BLaER1 treated with 17β-estradiol and CSF1 and Interleukin-3, amounts not matched to agents 10 nM and 100 nM (cell line): Measurements from ENCODE around the gene ERICH6.

Experiments used
- H3K27ac ChIP-seq, 11 experiments: shearing (Covaris generic); formaldehyde crosslinking; 2 replicates each; pipeline ENCODE4 v1.8.1; 2022
- H3K27me3 ChIP-seq, 11 experiments: shearing (Covaris generic); formaldehyde crosslinking; 2 replicates each; pipeline ENCODE4 v1.8.1; 2022
- H3K36me3 ChIP-seq, 11 experiments: shearing (Covaris generic); formaldehyde crosslinking; 2 replicates each; pipeline ENCODE4 v1.8.1; 2022
- H3K4me1 ChIP-seq, 10 experiments: shearing (Covaris generic); formaldehyde crosslinking; 2 replicates each; pipeline ENCODE4 v1.8.1; 2022
- H3K4me2 ChIP-seq, 11 experiments: shearing (Covaris generic); formaldehyde crosslinking; 2 replicates each; pipeline ENCODE4 v1.8.1; 2022
- H3K4me3 ChIP-seq, 10 experiments: shearing (Covaris generic); formaldehyde crosslinking; 2 replicates each; pipeline ENCODE4 v1.8.1; 2022
- H3K9ac ChIP-seq, 11 experiments: shearing (Covaris generic); formaldehyde crosslinking; 2 replicates each; pipeline ENCODE4 v1.8.1; 2022
- H3K9me3 ChIP-seq, 11 experiments: shearing (Covaris generic); formaldehyde crosslinking; replicated peaks in 1 of 11; 2 replicates each; pipeline ENCODE4 v1.8.1; 2022
- H4K20me1 ChIP-seq, 11 experiments: shearing (Covaris generic); formaldehyde crosslinking; 2 replicates each; pipeline ENCODE4 v1.8.1; 2022
- Cebpa-rat ChIP-seq, 11 experiments: shearing (Covaris generic); IDR thresholded peaks; 2 replicates each; pipeline ENCODE4 v1.8.1; 2022

ERICH6 gene

DNA sequence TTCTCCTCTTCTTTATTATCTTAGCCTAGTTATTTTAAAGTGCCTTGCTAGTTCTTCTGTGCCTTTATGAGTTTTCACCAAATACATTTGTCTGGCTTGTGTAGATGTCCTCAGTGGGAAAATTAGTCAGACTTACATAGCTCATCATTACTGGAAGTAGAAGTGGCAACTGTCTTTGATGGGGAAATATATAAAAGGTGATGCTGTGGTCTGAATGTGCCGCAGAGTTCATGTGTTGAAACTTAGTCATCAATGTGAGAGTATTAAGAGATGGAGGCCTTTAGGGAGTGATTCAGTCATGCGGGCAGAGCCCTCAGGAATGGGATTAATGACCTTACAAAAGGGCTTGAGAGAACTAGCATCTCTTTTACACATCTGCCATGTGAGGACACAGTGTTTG is 6.4 kb upstream of the ERICH6 start:
- no peak overlapping the region for H3K4me2 ChIP-seq
- H4K20me1 ChIP-seq, result no peaks in the 10 kb centered on the region
- no peak overlapping the region for H3K27ac ChIP-seq
- peaks cover 11 to 47% (median 42%) of the 10 kb centered on the region in 11 experiments; a peak in 21 of 22 replicates for H3K36me3 ChIP-seq
- no peak overlapping the region for H3K9ac ChIP-seq
- peaks cover 11 to 52% (median 27%) of the 10 kb centered on the region in 11 experiments; a peak in 20 of 22 replicates for H3K9me3 ChIP-seq
- no peaks in the 10 kb centered on the region for H3K27me3 ChIP-seq
- peaks cover 9 to 13% (median 9%) of the 10 kb centered on the region in 10 experiments; a peak in 18 of 20 replicates for H3K4me1 ChIP-seq
- no peak overlapping the region for H3K4me3 ChIP-seq
- no peak for TF ChIP-seq Cebpa-rat (IDR thresholded peaks at IDR 0.05)

DNA sequence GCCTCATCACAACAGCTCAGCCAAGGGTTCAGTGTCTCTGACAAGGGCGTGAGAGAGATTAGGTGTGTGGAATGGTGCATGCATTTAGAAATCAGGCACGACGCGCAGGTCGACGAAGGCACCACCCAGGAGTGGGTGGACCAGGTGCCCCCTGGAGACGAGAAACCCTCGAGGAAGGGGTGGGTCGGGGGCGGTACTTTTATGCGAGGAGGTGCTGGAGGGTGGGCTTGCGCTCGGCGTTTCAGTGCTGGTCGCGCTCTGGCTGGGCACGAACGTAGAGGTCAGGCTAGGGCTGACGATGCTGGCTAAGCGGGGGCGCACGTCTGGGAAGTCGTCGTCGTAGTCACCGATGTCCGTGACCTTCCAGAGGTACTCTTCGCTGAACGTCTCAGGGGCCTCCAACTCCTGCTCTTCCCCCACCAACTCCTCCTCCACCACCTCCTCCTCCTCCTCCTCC is 393 bp downstream of the ERICH6 start:
- Histone ChIP-seq H3K9me3 (peaks cover 5 to 14% (median 10%) of the 10 kb centered on the region in 11 experiments; a peak in 18 of 22 replicates), H3K27me3 (no peaks in the 10 kb centered on the region), H3K9ac (peak overlapping the region; percentile 79 to 93 (median 85)), H4K20me1 (no peaks in the 10 kb centered on the region), H3K27ac (peak overlapping the region; percentile 75 to 95 (median 84); a peak in 21 of 22 replicates), H3K36me3 (peaks cover 4 to 12% (median 7%) of the 10 kb centered on the region in 11 experiments; a peak in 16 of 22 replicates), H3K4me2 (peak overlapping the region; percentile 78 to 94 (median 90)), H3K4me3 (peak overlapping the region; percentile 61 to 74 (median 67)), H3K4me1 (peaks cover 22 to 40% (median 25%) of the 10 kb centered on the region in 10 experiments)
- TF ChIP-seq Cebpa-rat (IDR thresholded peaks at IDR 0.05), result no peak

DNA sequence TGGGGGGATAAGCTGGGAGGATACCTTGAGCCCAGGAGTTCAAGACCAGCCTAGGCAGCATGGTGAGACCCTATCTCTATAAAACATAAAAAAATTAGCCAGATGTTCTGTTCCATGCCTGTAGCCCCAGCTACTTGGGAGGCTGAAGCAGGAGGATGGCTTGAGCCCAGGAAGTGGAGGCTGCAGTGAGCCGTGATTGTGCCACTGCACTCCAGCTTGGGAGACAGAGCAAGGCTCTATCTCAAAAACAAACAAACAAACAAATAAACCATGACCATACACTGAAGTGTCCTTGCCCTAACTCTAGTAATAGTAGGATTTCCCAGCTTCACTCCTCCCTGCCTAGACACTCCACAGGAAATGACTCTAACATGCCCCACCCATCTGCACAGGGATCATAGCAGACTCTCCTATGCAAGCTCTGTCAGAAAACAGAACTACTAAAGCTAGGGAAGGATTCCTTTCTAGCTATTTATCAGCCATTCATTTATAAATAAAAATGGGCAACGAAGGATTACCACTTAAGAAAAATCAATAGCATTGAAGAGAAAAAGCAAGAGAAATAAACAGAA is 4.6 kb downstream of the ERICH6 start:
- no peaks in the 10 kb centered on the region for H3K36me3 ChIP-seq
- peaks cover under 1 to 19% (median 6%) of the 10 kb centered on the region in 10 experiments; a peak in 14 of 20 replicates for H3K4me1 ChIP-seq
- H3K4me2 ChIP-seq, result peak overlapping the region in 4 of 11 experiments; percentile 14 to 52 (median 21); a peak in 7 of 22 replicates
- H3K9me3 ChIP-seq, result peaks cover 4 to 13% (median 11%) of the 10 kb centered on the region in 11 experiments; a peak in 12 of 22 replicates
- TF ChIP-seq Cebpa-rat (IDR thresholded peaks at IDR 0.05), result no peak
- H3K4me3 ChIP-seq, result no peak overlapping the region
- no peaks in the 10 kb centered on the region for H3K27me3 ChIP-seq
- H3K27ac ChIP-seq, result no peak overlapping the region
- H3K9ac ChIP-seq, result no peak overlapping the region
- H4K20me1 ChIP-seq, result no peaks in the 10 kb centered on the region

DNA sequence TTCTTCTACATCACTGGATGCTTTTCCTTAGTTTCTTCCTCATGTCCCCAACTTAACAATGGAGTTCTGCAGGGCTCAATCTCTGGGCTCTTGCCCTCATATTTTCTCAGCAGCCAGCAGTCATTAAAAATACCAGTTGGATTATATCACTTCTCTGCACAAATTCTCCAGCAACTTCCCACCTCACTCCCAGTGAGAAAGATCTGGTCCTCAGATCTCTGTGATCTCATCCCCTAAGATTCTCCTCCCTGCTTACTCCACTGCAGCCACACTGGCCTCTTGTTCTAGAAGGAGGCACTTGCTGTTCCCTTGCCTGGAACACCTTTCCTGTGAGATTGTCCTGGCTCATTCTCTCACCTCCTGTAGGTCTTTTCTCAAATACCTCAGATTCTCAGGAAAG is 6.1 kb downstream of the ERICH6 start:
- no peak for TF ChIP-seq Cebpa-rat (IDR thresholded peaks at IDR 0.05)
- Histone ChIP-seq H3K9me3 (peaks cover 13 to 28% (median 26%) of the 10 kb centered on the region in 11 experiments), H3K27ac (no peak overlapping the region), H3K9ac (no peak overlapping the region), H3K4me2 (no peak overlapping the region), H3K4me1 (peaks cover 0 to 13% (median 0%) of the 10 kb centered on the region in 10 experiments; a peak in 6 of 20 replicates), H3K36me3 (no peaks in the 10 kb centered on the region), H4K20me1 (no peaks in the 10 kb centered on the region), H3K4me3 (no peak overlapping the region), H3K27me3 (no peaks in the 10 kb centered on the region)

DNA sequence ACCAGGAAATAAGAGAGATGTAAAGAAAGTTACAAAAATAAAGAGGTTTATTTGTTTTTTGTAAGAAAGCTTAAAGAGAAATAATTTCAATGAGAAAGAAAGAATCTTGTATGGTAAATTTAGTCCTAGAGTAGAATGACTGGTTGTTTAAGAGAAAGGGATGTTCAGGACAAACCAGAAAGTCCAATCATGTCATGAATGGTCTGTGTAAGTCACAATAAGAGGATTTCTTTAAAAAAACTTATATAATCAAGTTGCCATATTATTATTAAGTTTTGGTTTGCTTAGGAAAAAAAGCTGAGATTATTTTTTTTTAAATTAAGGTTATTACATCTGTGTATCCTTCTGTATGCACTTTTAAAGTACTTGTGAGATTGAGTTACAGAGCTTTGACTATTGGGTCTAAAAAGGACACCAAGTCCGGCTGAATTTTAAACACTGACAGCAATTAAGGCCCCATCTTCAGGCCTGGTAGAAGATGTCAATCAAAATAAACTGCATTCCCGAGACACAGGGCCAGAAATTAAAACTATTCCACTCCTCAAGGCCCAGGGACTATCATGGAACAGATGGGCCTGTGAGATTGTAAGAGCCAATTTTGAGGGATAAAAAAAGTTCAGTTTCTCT is 12.2 kb downstream of the ERICH6 start:
- no peak overlapping the region; a peak in 1 of 20 replicates for H3K4me3 ChIP-seq
- no peak overlapping the region for H3K27ac ChIP-seq
- no peak for TF ChIP-seq Cebpa-rat (IDR thresholded peaks at IDR 0.05)
- no peaks in the 10 kb centered on the region for H3K27me3 ChIP-seq
- no peaks in the 10 kb centered on the region for H4K20me1 ChIP-seq
- H3K9ac ChIP-seq, result no peak overlapping the region
- H3K4me2 ChIP-seq, result no peak overlapping the region
- H3K36me3 ChIP-seq, result no peaks in the 10 kb centered on the region; a peak in 1 of 22 replicates
- no peaks in the 10 kb centered on the region for H3K4me1 ChIP-seq
- peaks cover 41 to 66% (median 56%) of the 10 kb centered on the region in 11 experiments for H3K9me3 ChIP-seq

DNA sequence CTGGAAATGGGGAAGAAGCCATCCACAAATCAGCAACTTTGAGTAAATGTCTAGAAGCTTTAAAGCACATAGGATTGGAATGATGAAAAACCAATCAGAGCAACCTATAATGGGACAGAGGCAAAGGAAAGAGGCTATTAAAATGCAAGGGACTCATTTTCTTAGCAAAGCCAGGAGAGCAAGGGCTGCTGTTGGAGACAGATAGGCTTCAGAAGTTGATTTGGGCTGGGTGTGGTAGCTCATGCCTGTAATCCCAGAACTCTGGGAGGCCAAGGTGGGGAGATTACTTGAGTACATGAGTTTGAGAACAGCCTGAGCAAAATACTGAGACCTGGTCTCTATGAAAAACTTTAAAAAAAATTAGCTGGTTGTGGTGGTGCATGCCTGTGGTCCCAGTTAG is 16.1 kb downstream of the ERICH6 start:
- no peaks in the 10 kb centered on the region; a peak in 1 of 22 replicates for H3K36me3 ChIP-seq
- TF ChIP-seq Cebpa-rat (IDR thresholded peaks at IDR 0.05), result no peak
- H4K20me1 ChIP-seq, result no peaks in the 10 kb centered on the region
- no peak overlapping the region for H3K27ac ChIP-seq
- no peak overlapping the region for H3K4me3 ChIP-seq
- H3K9me3 ChIP-seq, result peaks cover 28 to 43% (median 32%) of the 10 kb centered on the region in 11 experiments
- H3K4me1 ChIP-seq, result peaks cover 0 to 4% (median 2%) of the 10 kb centered on the region in 10 experiments; a peak in 14 of 20 replicates
- H3K4me2 ChIP-seq, result no peak overlapping the region
- no peaks in the 10 kb centered on the region for H3K27me3 ChIP-seq
- no peak overlapping the region for H3K9ac ChIP-seq

DNA sequence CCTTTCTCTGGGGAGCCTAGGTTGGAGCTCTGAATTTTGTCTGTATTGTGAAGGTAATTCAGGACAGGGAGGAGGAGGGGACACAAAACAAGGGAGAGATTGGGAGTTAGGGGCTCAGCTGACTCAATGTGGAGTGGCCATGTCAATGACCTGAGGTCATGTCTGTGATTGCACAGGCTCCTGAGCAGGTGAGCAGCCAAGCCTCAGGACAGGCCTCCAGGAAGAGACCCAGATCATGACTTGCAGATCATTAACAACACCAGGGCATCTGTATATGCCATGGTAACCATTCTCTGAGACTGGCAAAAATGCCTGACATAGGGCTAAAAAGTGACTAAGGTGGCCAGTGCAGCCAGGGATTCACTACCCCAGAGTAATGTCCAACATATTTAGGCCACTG is 20.9 kb downstream of the ERICH6 start:
- Histone ChIP-seq H3K9me3 (peaks cover 0 to 35% (median 21%) of the 10 kb centered on the region in 11 experiments; a peak in 15 of 22 replicates), H3K4me2 (peak overlapping the region in 6 of 11 experiments; percentile 13 to 60 (median 46); a peak in 8 of 22 replicates), H3K4me3 (no peak overlapping the region), H3K27ac (no peak overlapping the region), H3K27me3 (no peaks in the 10 kb centered on the region), H3K4me1 (peaks cover 8 to 31% (median 26%) of the 10 kb centered on the region in 10 experiments), H4K20me1 (no peaks in the 10 kb centered on the region), H3K9ac (no peak overlapping the region), H3K36me3 (no peaks in the 10 kb centered on the region)
- no peak for TF ChIP-seq Cebpa-rat (IDR thresholded peaks at IDR 0.05)

DNA sequence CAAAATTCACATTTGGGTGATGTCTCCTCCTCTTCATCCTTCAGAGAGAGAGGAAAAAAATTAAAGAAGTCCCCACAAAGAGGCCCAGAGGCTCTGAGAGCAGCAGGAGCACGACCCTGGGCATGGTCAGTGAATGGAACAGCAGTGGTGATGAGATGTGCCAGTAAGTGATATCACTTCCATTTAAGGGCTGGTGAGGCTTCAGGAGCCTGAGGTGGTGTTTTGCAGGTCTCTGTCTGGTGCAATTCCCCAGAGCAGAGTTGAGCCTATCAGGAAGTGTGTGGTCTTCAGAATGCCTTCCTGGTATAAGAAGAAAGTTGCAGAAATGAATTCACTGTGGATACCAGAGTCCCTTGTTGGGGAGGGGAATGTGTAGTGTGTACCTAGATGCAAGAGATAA is 21.4 kb downstream of the ERICH6 start:
- peaks cover 0 to 38% (median 21%) of the 10 kb centered on the region in 11 experiments; a peak in 15 of 22 replicates for H3K9me3 ChIP-seq
- no peak overlapping the region for H3K4me3 ChIP-seq
- H3K4me2 ChIP-seq, result peak overlapping the region in 9 of 11 experiments; percentile 13 to 60 (median 42); a peak in 16 of 22 replicates
- no peak overlapping the region for H3K27ac ChIP-seq
- no peak for TF ChIP-seq Cebpa-rat (IDR thresholded peaks at IDR 0.05)
- H3K36me3 ChIP-seq, result no peaks in the 10 kb centered on the region
- H4K20me1 ChIP-seq, result no peaks in the 10 kb centered on the region
- peaks cover 8 to 31% (median 26%) of the 10 kb centered on the region in 10 experiments for H3K4me1 ChIP-seq
- no peaks in the 10 kb centered on the region for H3K27me3 ChIP-seq
- H3K9ac ChIP-seq, result no peak overlapping the region

DNA sequence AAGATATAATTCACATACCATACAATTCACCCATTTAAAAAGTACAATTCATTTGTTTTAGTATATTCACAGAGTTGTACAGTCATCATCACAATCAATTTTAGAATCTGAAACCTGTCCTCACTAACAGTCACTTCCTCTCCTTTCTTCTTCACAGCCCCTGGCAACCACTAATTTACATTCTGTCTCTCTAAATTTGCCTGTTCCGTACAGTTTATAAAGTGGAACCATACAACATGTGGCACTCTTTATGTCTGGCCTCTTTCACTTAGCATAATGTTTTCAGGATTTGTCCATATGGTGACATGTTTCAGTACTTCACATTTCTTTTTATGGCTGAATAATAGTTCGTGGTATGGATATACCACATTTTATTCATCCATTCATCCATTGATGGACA is 22.7 kb downstream of the ERICH6 start:
- Histone ChIP-seq H3K36me3 (no peaks in the 10 kb centered on the region), H3K27me3 (no peaks in the 10 kb centered on the region), H3K4me2 (peak overlapping the region; percentile 9 to 60 (median 41); a peak in 17 of 22 replicates), H4K20me1 (no peaks in the 10 kb centered on the region), H3K4me1 (peaks cover 8 to 31% (median 26%) of the 10 kb centered on the region in 10 experiments), H3K9ac (no peak overlapping the region), H3K9me3 (peaks cover 2 to 49% (median 32%) of the 10 kb centered on the region in 11 experiments; a peak in 20 of 22 replicates), H3K4me3 (no peak overlapping the region), H3K27ac (no peak overlapping the region)
- TF ChIP-seq Cebpa-rat (IDR thresholded peaks at IDR 0.05), result no peak
